SK-N-SH treated with all-trans-retinoic acid at 6 μM for 48 hours (cell line): ENCODE measurements around the gene DLX5.
"Not testable (repeated sequence)": the region's sequence is repeated elsewhere in the genome, so short reads cannot be mapped to it uniquely, and the experiment has no call there.

Source experiments
- ATAC-seq: fragments of 200-7000 bp; cut with Tn5 transposase; 3 replicates; pipeline ENCODE4 v1.9.1; 2020; ENCODE audit warnings: mild to moderate bottlenecking, moderate library complexity
- BACH2 ChIP-seq: fragments of 250-450 bp; sonication (Bioruptor Pico); IDR thresholded peaks from 2 replicates; pipeline ENCODE4 v1.9.0; 2021; ENCODE audit warnings: mild to moderate bottlenecking, borderline replicate concordance
- CSDC2 ChIP-seq: fragments of 250-450 bp; sonication (Bioruptor Pico); IDR thresholded peaks from 2 replicates; pipeline ENCODE4 v1.5.0; 2020; ENCODE audit warnings: mild to moderate bottlenecking, moderate library complexity
- ESRRG ChIP-seq: fragments of 250-450 bp; sonication (Bioruptor Pico); IDR thresholded peaks from 2 replicates; pipeline ENCODE4 v1.6.1; 2021; ENCODE audit warnings: mild to moderate bottlenecking
- ISL1 ChIP-seq: fragments of 250-450 bp; sonication (Bioruptor Pico); IDR thresholded peaks from 2 replicates; pipeline ENCODE4 v2.1.2; 2022; ENCODE audit warnings: mild to moderate bottlenecking, moderate library complexity
- OSR1 ChIP-seq: fragments of 250-450 bp; sonication (Bioruptor Pico); IDR thresholded peaks from 2 replicates; pipeline ENCODE4 v1.8.0; 2022; ENCODE audit warnings: moderate library complexity, mild to moderate bottlenecking, inconsistent platforms
- PATZ1 ChIP-seq: fragments of 250-450 bp; sonication (Bioruptor Pico); IDR thresholded peaks from 2 replicates; pipeline ENCODE4 v1.8.0; 2020; ENCODE audit warnings: mild to moderate bottlenecking, moderate library complexity, borderline replicate concordance
- POU6F1 ChIP-seq: fragments of 250-450 bp; sonication (Bioruptor Pico); IDR thresholded peaks from 2 replicates; pipeline ENCODE4 v1.8.0; 2021; ENCODE audit warnings: low read depth, mild to moderate bottlenecking, moderate library complexity, borderline replicate concordance
- PPARA ChIP-seq: fragments of 250-450 bp; sonication (Bioruptor Pico); IDR thresholded peaks from 2 replicates; pipeline ENCODE4 v1.5.0; 2020; ENCODE audit warnings: mild to moderate bottlenecking, borderline replicate concordance
- RARB ChIP-seq: fragments of 250-450 bp; sonication (Bioruptor Pico); IDR thresholded peaks from 2 replicates; pipeline ENCODE4 v1.8.0; 2021; ENCODE audit warnings: mild to moderate bottlenecking, moderate library complexity
- SNAI2 ChIP-seq: fragments of 250-450 bp; sonication (Bioruptor Pico); IDR thresholded peaks from 2 replicates; pipeline ENCODE4 v1.5.0; 2020; ENCODE audit warnings: mild to moderate bottlenecking, moderate library complexity
- TCF4 ChIP-seq: fragments of 250-450 bp; sonication (Bioruptor Pico); IDR thresholded peaks from 2 replicates; pipeline ENCODE4 v1.8.0; 2021; ENCODE audit warnings: mild to moderate bottlenecking, moderate library complexity, borderline replicate concordance
- TOX ChIP-seq: fragments of 250-450 bp; sonication (Bioruptor Pico); IDR thresholded peaks from 2 replicates; pipeline ENCODE4 v1.8.0; 2021; ENCODE audit warnings: mild to moderate bottlenecking, moderate library complexity, borderline replicate concordance
- ZC3H10 ChIP-seq: fragments of 250-450 bp; sonication (Bioruptor Pico); IDR thresholded peaks from 2 replicates; pipeline ENCODE4 v1.5.1; 2021; ENCODE audit warnings: mild to moderate bottlenecking, moderate library complexity
- ZFP3 ChIP-seq: fragments of 250-450 bp; sonication (Bioruptor Pico); IDR thresholded peaks from 2 replicates; pipeline ENCODE4 v1.5.0; 2020; ENCODE audit warnings: mild to moderate bottlenecking, moderate library complexity
- ZFP30 ChIP-seq: fragments of 450-650 bp; formaldehyde crosslinking; IDR thresholded peaks from 2 replicates; pipeline ENCODE4 v1.5.0; 2022; ENCODE audit warnings: mild to moderate bottlenecking, moderate library complexity
- ZNF8 ChIP-seq: fragments of 450-650 bp; formaldehyde crosslinking; IDR thresholded peaks from 2 replicates; pipeline ENCODE4 v1.5.0; 2020; ENCODE audit warnings: mild to moderate bottlenecking, moderate library complexity
- TF ChIP-seq, protein P1 (sequence below): fragments of 250-450 bp; sonication (Bioruptor Pico); IDR thresholded peaks from 2 replicates; pipeline ENCODE4 v1.5.1; 2020; ENCODE audit warnings: low read depth, mild to moderate bottlenecking, moderate library complexity
- TF ChIP-seq, protein P2 (sequence below): fragments of 250-450 bp; sonication (Bioruptor Pico); IDR thresholded peaks from 2 replicates; pipeline ENCODE4 v1.5.1; 2021; ENCODE audit warnings: mild to moderate bottlenecking, moderate library complexity

DLX5 gene

GRCh38 chr7:97024209-97025129 is at the start of gene DLX5:
Gene DLX5, minus strand, starts transcription at chr7:97024831. Its CDS starts 208 bp downstream, at chr7:97024623.
- peak; percentile 73 for ATAC-seq
- TF ChIP-seq, protein P1, sequence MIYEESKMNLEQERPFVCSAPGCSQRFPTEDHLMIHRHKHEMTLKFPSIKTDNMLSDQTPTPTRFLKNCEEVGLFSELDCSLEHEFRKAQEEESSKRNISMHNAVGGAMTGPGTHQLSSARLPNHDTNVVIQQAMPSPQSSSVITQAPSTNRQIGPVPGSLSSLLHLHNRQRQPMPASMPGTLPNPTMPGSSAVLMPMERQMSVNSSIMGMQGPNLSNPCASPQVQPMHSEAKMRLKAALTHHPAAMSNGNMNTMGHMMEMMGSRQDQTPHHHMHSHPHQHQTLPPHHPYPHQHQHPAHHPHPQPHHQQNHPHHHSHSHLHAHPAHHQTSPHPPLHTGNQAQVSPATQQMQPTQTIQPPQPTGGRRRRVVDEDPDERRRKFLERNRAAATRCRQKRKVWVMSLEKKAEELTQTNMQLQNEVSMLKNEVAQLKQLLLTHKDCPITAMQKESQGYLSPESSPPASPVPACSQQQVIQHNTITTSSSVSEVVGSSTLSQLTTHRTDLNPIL (CRISPR knock-in tag) = no peak
- TF ChIP-seq ZFP3 = no peak
- TF ChIP-seq ISL1 (CRISPR knock-in tag) = no peak
- no peak for TF ChIP-seq TOX
- no peak for TF ChIP-seq TCF4 (CRISPR knock-in tag)
- TF ChIP-seq RARB = no peak
- TF ChIP-seq OSR1 (CRISPR knock-in tag) = no peak
- TF ChIP-seq, protein P2, sequence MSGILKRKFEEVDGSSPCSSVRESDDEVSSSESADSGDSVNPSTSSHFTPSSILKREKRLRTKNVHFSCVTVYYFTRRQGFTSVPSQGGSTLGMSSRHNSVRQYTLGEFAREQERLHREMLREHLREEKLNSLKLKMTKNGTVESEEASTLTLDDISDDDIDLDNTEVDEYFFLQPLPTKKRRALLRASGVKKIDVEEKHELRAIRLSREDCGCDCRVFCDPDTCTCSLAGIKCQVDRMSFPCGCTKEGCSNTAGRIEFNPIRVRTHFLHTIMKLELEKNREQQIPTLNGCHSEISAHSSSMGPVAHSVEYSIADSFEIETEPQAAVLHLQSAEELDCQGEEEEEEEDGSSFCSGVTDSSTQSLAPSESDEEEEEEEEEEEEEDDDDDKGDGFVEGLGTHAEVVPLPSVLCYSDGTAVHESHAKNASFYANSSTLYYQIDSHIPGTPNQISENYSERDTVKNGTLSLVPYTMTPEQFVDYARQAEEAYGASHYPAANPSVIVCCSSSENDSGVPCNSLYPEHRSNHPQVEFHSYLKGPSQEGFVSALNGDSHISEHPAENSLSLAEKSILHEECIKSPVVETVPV (CRISPR knock-in tag) = no peak
- TF ChIP-seq PATZ1 (CRISPR knock-in tag) = no peak
- no peak for TF ChIP-seq ZC3H10 (CRISPR knock-in tag)
- TF ChIP-seq ZFP30 = no peak
- TF ChIP-seq SNAI2 (CRISPR knock-in tag) = no peak

GRCh38 chr7:97072025-97072424 is 47.4 kb upstream of the DLX5 start:
- ATAC-seq = not testable (repeated sequence)

DNA sequence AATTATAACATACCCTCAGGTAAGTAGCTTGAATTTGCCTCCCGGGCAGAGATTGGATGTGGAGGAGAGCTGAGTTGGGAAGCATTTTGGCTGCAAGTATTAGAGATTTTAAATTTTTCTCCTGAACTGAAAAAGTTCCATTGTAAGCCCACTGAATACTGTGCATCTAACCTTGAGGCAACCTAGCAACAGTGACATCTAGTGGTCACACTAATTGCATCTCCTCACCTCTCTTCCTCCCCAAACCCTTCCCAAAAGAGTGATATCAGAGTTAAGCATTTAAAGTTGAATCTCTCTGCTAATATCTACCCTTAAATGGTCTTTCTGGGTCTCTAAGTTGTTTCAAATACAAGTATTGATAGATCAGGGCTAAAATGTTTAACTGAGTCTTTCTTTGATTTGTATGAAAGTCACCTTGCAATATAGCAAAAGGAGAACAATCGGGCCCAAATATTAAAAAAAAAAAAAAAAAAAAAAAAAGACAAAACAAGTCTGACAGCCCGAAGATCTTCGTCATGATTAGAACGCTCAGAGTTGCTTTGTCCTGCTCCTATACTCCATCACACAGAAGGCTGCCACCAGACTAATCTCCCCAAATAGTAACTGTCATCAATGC is 40.4 kb upstream of the DLX5 start:
- peak; percentile 100 for ATAC-seq

DNA sequence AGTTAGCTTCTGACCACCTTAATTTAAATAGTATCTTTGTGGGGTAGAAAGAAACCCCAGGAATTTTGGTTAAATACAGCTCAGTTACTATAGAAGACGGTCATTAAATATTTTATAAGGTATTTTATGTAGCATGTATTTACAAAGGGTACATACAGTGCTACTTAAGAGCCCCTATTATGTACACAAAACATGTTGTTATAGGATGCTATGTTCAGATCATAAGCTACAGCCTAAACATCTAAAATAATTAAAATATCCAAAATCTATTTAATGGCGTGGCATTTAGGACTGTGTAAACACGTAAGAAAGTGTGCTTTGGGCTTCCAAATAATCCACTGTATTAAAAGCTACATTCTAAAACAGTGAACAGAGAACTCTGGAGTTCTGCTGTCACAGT is 39.4 kb upstream of the DLX5 start:
- ATAC-seq = no peak
- TF ChIP-seq ESRRG (CRISPR knock-in tag) = no peak
- TF ChIP-seq ZC3H10 (CRISPR knock-in tag) = no peak
- TF ChIP-seq TOX = no peak
- TF ChIP-seq, protein P2 (CRISPR knock-in tag) = no peak
- TF ChIP-seq, protein P1 (CRISPR knock-in tag) = no peak
- no peak for TF ChIP-seq CSDC2
- no peak for TF ChIP-seq BACH2
- no peak for TF ChIP-seq ZNF8
- TF ChIP-seq PPARA = no peak
- no peak for TF ChIP-seq RARB
- TF ChIP-seq OSR1 (CRISPR knock-in tag) = no peak

More for the DNA sequence above, 40.4 kb upstream of the DLX5 start:
- TF ChIP-seq, protein P2 (CRISPR knock-in tag) = no peak
- TF ChIP-seq ZFP3 (no peak), ZC3H10 (CRISPR knock-in tag) (no peak), CSDC2 (no peak), TOX (no peak), POU6F1 (no peak), BACH2 (no peak), ZFP30 (no peak)
